Motor neuron (in vitro differentiated cells): ENCODE measurements around the gene CLMP. TPM values are rescaled to one million over a fixed set of nuclear protein-coding genes. Genes with fewer than 3 reads are reported as not detected.

Experiments
- ATAC-seq, 8 experiments: fragments of 200-7000 bp; cut with Tn5 transposase; replicated peaks in 6 of 8; 2 replicates each; pipeline ENCODE4 v1.8.0; 2021; ENCODE audit warnings: mild to moderate bottlenecking in 8 of 8, moderate library complexity in 8 of 8
- H3K27ac ChIP-seq, 2 donors: fragments of 250-450 bp; sonication (Bioruptor Pico); 2 replicates each; pipeline ENCODE4 v1.9.0; 2021; ENCODE audit warnings: antibody characterized with exemption in 2 of 2, mild to moderate bottlenecking in 2 of 2, moderate library complexity in 1 of 2
- H3K4me1 ChIP-seq, 2 donors: fragments of 250-450 bp; sonication (Bioruptor Pico); replicated peaks in 1 of 2; 2 replicates each; pipeline ENCODE4 v1.6.1; 2021; ENCODE audit warnings: antibody characterized with exemption in 2 of 2, mild to moderate bottlenecking in 2 of 2, moderate library complexity in 1 of 2
- H3K4me3 ChIP-seq, 5 donors: fragments of 250-450 bp; sonication (Bioruptor Pico); 2 replicates each; pipeline ENCODE4 v1.9.0; 2021; ENCODE audit warnings: antibody characterized with exemption in 5 of 5, mild to moderate bottlenecking in 5 of 5, moderate library complexity in 4 of 5
- WGBS, 10 experiments: fragments of 450-650 bp; shearing (Covaris generic); methylation state at CpG; one replicate each; pipeline ENCODE4 v1.0.0; 2022; 5-methylcytosine and 5-hydroxymethylcytosine counted together
- in situ Hi-C, 9 experiments: fragments of 400-800 bp; cut with MboI; loops; one replicate each; pipeline ENCODE4 v1.15.0; 2021; ENCODE audit warnings: low sequenced_read_pairs in 9 of 9, low pct_unique_long_range_greater_than_20kb in 2 of 9; ENCODE audit not compliant: unreplicated experiment in 9 of 9
- total RNA-seq, 8 experiments: library from RNA; unstranded; fragments of 300-600 nt; gene quantifications; 2 replicates each; pipeline versions ENCODE4 v1.2.3 to v1.2.4, GENCODE V29; 2022

The CLMP gene
- total RNA-seq, 8 experiments from 2014 or later: 2.1 to 21.4 (median 14.1) TPM

GRCh38 chr11:123197711-123198110 is 2.7 kb upstream of the CLMP start:
- Histone ChIP-seq H3K4me3 (no peak overlapping the region), H3K27ac (no peak overlapping the region), H3K4me1 (peaks cover 37 to 51% of the 10 kb centered on the region in 2 donors)
- peak in 2 of 8 experiments; percentile 20 to 35 for ATAC-seq
- 0 to 100% (median 75%) methylated on average over 1 to 4 of the region's 4 CpGs; no CpG with 5 or more reads in 5 of the 10 experiments for WGBS, 10 experiments
- in situ Hi-C loops: no loop called here

DNA sequence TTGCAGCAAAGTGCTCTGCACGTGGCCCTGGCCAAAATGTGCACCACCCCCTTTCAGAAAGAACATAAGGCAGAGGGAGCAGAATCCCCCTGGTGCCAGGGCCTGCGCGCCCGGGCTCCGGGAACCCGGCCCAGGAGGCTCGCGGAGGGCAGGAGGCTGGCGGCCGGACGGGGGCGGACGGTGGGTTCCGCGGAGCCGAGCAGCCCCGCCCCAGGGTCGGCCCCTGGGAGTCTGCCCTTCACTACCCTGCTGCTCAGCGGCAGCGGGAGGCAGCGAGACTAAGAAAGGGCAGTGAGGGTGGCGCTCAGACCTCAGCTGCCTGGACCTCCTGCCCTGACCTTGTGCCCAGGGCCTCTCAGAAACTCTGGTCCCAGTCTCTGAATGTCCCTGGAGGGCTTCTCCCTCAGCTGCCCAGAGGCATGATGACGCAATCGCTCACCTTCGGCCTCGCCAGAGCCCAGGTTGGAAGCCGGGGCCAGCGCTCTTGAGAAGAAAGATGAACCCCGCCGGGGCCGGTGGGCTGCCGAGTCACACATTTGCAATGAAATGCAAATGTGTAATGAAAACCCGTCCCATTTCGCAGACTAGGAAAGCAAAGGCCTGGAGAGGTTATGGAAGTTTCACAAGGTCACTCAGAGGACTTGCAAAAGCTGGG is 1.1 kb upstream of the CLMP start:
- Histone ChIP-seq H3K4me1 (peaks cover 24 to 36% of the 10 kb centered on the region in 2 donors), H3K4me3 (no peak overlapping the region), H3K27ac (peak overlapping the region; percentile 39 to 54)
- 51 to 92% (median 78%) methylated on average over 1 to 12 of the region's 34 CpGs; no CpG with 5 or more reads in 2 of the 10 experiments for WGBS, 10 experiments
- in situ Hi-C loops: no loop called here
- no peak for ATAC-seq

GRCh38 chr11:123194337-123195187 is 486 bp downstream of the CLMP start:
- H3K4me1 ChIP-seq: peaks cover 32 to 36% of the 10 kb centered on the region in 2 donors
- peak overlapping the region; percentile 32 to 36 (median 32) for H3K4me3 ChIP-seq
- 0 to 44% (median 0%) methylated on average over 2 to 12 of the region's 54 CpGs; no CpG with 5 or more reads in 4 of the 10 experiments for WGBS, 10 experiments
- peak; percentile 68 to 83 (median 74) for ATAC-seq
- peak overlapping the region; percentile 39 to 54 for H3K27ac ChIP-seq
- in situ Hi-C loops: no loop called here

- peak overlapping the region; percentile 32 to 36 (median 32) for H3K4me3 ChIP-seq
- peak overlapping the region in 1 of 2 donors; percentile 54 for H3K27ac ChIP-seq
- in situ Hi-C loops: no loop called here
- ATAC-seq: peak in 1 of 8 experiments; percentile 7
- H3K4me1 ChIP-seq: peaks cover 40 to 44% of the 10 kb centered on the region in 2 donors
- WGBS, 10 experiments: 20 to 47% (median 40%) methylated on average over 1 to 2 of the region's 4 CpGs; no CpG with 5 or more reads in 7 of the 10 experiments
Observed at GRCh38 chr11:123193742-123194141, 1.3 kb downstream of the CLMP start.

DNA sequence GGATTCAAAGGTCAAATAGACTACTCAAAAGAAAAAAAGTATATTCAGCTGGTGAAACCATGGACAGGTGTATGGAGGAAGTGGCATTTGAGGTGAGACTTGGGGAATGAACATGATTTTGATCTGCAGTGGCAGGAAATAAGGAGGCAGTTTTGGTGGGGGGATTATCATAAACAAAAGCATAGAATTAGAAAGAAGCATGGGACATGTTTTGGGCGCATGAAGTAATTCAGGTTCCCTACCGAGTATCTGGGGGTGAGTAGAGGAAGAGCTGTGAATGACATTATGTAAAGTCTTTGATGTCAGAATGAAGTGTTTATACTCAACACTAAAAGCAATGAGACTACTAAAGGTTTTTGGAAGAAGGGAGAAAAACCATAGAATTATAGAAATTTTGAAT is 3.1 kb downstream of the CLMP start:
- Histone ChIP-seq H3K4me3 (no peak overlapping the region), H3K4me1 (peaks cover 57 to 62% of the 10 kb centered on the region in 2 donors), H3K27ac (no peak overlapping the region)
- WGBS, 10 experiments: 90 to 100% (median 100%) methylated on average over 1 to 2 of the region's 2 CpGs; no CpG with 5 or more reads in 2 of the 10 experiments
- in situ Hi-C loops: no loop called here
- no peak for ATAC-seq

DNA sequence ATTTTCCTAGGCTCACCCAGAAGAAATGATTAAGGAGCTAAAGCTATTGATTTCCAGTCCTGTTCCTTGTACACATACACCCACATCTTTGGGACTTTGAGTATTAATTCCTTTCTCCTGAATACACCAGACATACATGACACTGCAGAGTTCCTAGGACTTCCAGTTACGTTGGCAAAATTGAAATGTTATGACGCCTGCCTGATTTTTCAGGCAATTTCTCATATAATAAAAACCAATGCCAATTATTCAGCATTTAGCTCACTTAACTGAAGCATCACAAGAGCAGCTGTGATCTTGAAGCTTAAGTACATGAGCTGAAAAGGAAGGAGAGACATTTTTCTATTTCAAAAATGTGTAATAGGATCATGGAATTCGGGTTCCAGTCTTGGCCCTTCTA is 4.5 kb downstream of the CLMP start:
- Histone ChIP-seq H3K4me1 (peaks cover 56 to 63% of the 10 kb centered on the region in 2 donors), H3K27ac (no peak overlapping the region), H3K4me3 (no peak overlapping the region)
- 9 to 100% (median 75%) methylated on average over 1 to 3 of the region's 3 CpGs for WGBS, 10 experiments
- in situ Hi-C loops: no loop called here
- ATAC-seq: no peak

GRCh38 chr11:123188508-123189165 is 6.4 kb downstream of the CLMP start:
- WGBS, 10 experiments: 0 to 67% (median 18%) methylated on average over 1 to 5 of the region's 5 CpGs; no CpG with 5 or more reads in 2 of the 10 experiments
- in situ Hi-C loops: no loop called here
- Histone ChIP-seq H3K27ac (peak overlapping the region; percentile 78 to 82), H3K4me1 (peaks cover 49% of the 10 kb centered on the region in 2 donors), H3K4me3 (peak overlapping the region in 3 of 5 donors; percentile 1 to 18 (median 12))
- peak in 7 of 8 experiments; percentile 35 to 65 (median 47) for ATAC-seq

GRCh38 chr11:123187665-123188507 is 7.2 kb downstream of the CLMP start:
- 18 to 47% (median 26%) methylated on average over 2 to 10 of the region's 17 CpGs; no CpG with 5 or more reads in 2 of the 10 experiments for WGBS, 10 experiments
- Histone ChIP-seq H3K4me3 (peak overlapping the region in 3 of 5 donors; percentile 1 to 18 (median 12)), H3K27ac (peak overlapping the region; percentile 78 to 82), H3K4me1 (peaks cover 45 to 46% of the 10 kb centered on the region in 2 donors)
- in situ Hi-C loops: no loop called here
- ATAC-seq: peak in 5 of 8 experiments; percentile 80 to 87 (median 83)

GRCh38 chr11:123187248-123187647 is 7.8 kb downstream of the CLMP start:
- in situ Hi-C loops: no loop called here
- WGBS, 10 experiments: 0 to 100% (median 58%) methylated on average over 1 to 3 of the region's 4 CpGs; no CpG with 5 or more reads in 2 of the 10 experiments
- Histone ChIP-seq H3K4me1 (peaks cover 45 to 46% of the 10 kb centered on the region in 2 donors), H3K27ac (peak overlapping the region; percentile 2 to 82), H3K4me3 (no peak overlapping the region)
- peak in 5 of 8 experiments; percentile 23 to 61 (median 51) for ATAC-seq

GRCh38 chr11:123186286-123186685 is 8.8 kb downstream of the CLMP start:
- H3K4me3 ChIP-seq: no peak overlapping the region
- peak overlapping the region in 1 of 2 donors; percentile 82 for H3K27ac ChIP-seq
- in situ Hi-C loops: no loop called here
- 29 to 100% (median 71%) methylated on average over 1 to 7 of the region's 8 CpGs; no CpG with 5 or more reads in 5 of the 10 experiments for WGBS, 10 experiments
- H3K4me1 ChIP-seq: peaks cover 45 to 56% of the 10 kb centered on the region in 2 donors
- ATAC-seq: no peak

- Histone ChIP-seq H3K4me3 (no peak overlapping the region), H3K27ac (peak overlapping the region in 1 of 2 donors; percentile 36), H3K4me1 (peaks cover 40 to 56% of the 10 kb centered on the region in 2 donors)
- in situ Hi-C loops: no loop called here
- no peak for ATAC-seq
- WGBS, 10 experiments: 20 to 80% (median 55%) methylated on average over 1 to 4 of the region's 12 CpGs; no CpG with 5 or more reads in 5 of the 10 experiments
Observed at GRCh38 chr11:123185326-123185725, 9.7 kb downstream of the CLMP start.

GRCh38 chr11:123184531-123184930 is 10.5 kb downstream of the CLMP start:
- peaks cover 32 to 51% of the 10 kb centered on the region in 2 donors for H3K4me1 ChIP-seq
- WGBS, 10 experiments: 33 to 100% (median 79%) methylated on average over 1 to 5 of the region's 6 CpGs; no CpG with 5 or more reads in 1 of the 10 experiments
- in situ Hi-C loops: no loop called here
- H3K27ac ChIP-seq: no peak overlapping the region
- ATAC-seq: no peak
- no peak overlapping the region for H3K4me3 ChIP-seq
